Fibroblast of skin of right quadriceps (primary cell): ENCODE measurements around the gene DHX8.
"Not testable (repeated sequence)": the region's sequence is repeated elsewhere in the genome, so short reads cannot be mapped to it uniquely, and the experiment has no call there.

Experiments
- DNase-seq: peaks from one replicate; pipeline ENCODE4 v3.0.0-alpha.2; 2013

DHX8 gene

GRCh38 chr17:43462569-43462968, 21.2 kb upstream of the DHX8 start:
- DNase-seq = not testable (repeated sequence)

GRCh38 chr17:43463241-43463640, 20.5 kb upstream of the DHX8 start:
- DNase-seq = no peak

- DNase-seq = no peak
Measured at GRCh38 chr17:43464046-43464445, 19.7 kb upstream of the DHX8 start.

- no peak for DNase-seq
Measured at GRCh38 chr17:43465049-43465448, 18.7 kb upstream of the DHX8 start.

- peak; percentile 91 for DNase-seq
Measured at GRCh38 chr17:43467981-43468581, 15.7 kb upstream of the DHX8 start.

- peak; percentile 79 for DNase-seq
Measured at GRCh38 chr17:43468691-43469139, 15.1 kb upstream of the DHX8 start.

GRCh38 chr17:43469145-43469544, 14.6 kb upstream of the DHX8 start:
- peak; percentile 90 for DNase-seq

GRCh38 chr17:43471585-43472160, 12.1 kb upstream of the DHX8 start:
- no peak for DNase-seq

GRCh38 chr17:43475494-43476089, 8.2 kb upstream of the DHX8 start:
- DNase-seq = no peak

GRCh38 chr17:43476306-43476705, 7.5 kb upstream of the DHX8 start:
- DNase-seq = not testable (repeated sequence)

GRCh38 chr17:43477832-43478634, 5.7 kb upstream of the DHX8 start:
- DNase-seq = peak; percentile 29

- DNase-seq = no peak
Measured at GRCh38 chr17:43479948-43480347, 3.8 kb upstream of the DHX8 start.

GRCh38 chr17:43482103-43483012, 1.4 kb upstream of the DHX8 start:
- DNase-seq = no peak

- DNase-seq = no peak
Measured at GRCh38 chr17:43490621-43491020, 6.8 kb downstream of the DHX8 start.

- DNase-seq = not testable (repeated sequence)
Measured at GRCh38 chr17:43509440-43509839, 25.7 kb downstream of the DHX8 start.

- not testable (repeated sequence) for DNase-seq
Measured at GRCh38 chr17:43511199-43511598, 27.4 kb downstream of the DHX8 start.

GRCh38 chr17:43515656-43516055, 31.9 kb downstream of the DHX8 start:
- DNase-seq = no peak

- DNase-seq = no peak
Measured at GRCh38 chr17:43517161-43517560, 33.4 kb downstream of the DHX8 start.

GRCh38 chr17:43517615-43518386, 34.0 kb downstream of the DHX8 start:
- DNase-seq = peak; percentile 56

GRCh38 chr17:43521389-43521788, 37.6 kb downstream of the DHX8 start:
- no peak for DNase-seq

GRCh38 chr17:43524945-43525575, 41.3 kb downstream of the DHX8 start:
- peak; percentile 17 for DNase-seq
